Colonic mucosa (tissue), 4 donors: ENCODE results near the gene TMEM135. TPM values are rescaled to one million over a fixed set of nuclear protein-coding genes. Genes with fewer than 3 reads are reported as not detected.
"Not testable (repeated sequence)": the region's sequence is repeated elsewhere in the genome, so short reads cannot be mapped to it uniquely, and the experiment has no call there.

Source experiments
- DNase-seq: peaks from one replicate; pipeline ENCODE4 v3.0.0-alpha.2; 2020
- H3K27ac ChIP-seq: fragments of 200-600 bp; one replicate; pipeline ENCODE4 v1.8.0; 2021
- H3K27me3 ChIP-seq: fragments of 200-600 bp; one replicate; pipeline ENCODE4 v1.8.0; 2021
- H3K36me3 ChIP-seq: fragments of 200-600 bp; one replicate; pipeline ENCODE4 v1.8.0; 2021
- H3K4me1 ChIP-seq: fragments of 200-600 bp; one replicate; pipeline ENCODE4 v1.8.0; 2021; ENCODE audit warnings: mild to moderate bottlenecking
- H3K4me3 ChIP-seq: fragments of 200-600 bp; one replicate; pipeline ENCODE4 v1.8.0; 2021
- H3K9ac ChIP-seq, 2 donors: one replicate each; pipeline ENCODE4 v1.7.0; 2013; ENCODE audit warnings: control low read depth in 2 of 2, low read depth in 2 of 2, low read length in 2 of 2
- H3K9me3 ChIP-seq: fragments of 200-600 bp; one replicate; pipeline ENCODE4 v1.8.0; 2021
- intact Hi-C: fragments of 100-400 bp; cut with DNase I; formaldehyde crosslinking; loops from one replicate; pipeline ENCODE4 v1.14.1; 2022
- total RNA-seq, 2 donors: library from RNA; stranded (reverse); fragmentation: NEBNext Ultra II Directional in 1 of 2; extraction: Animal tissue kit (Norgen Biotek cat#: 25700) in 1 of 2; gene quantifications; one replicate each; pipeline ENCODE4 v1.2.1, GENCODE V29; 2021
- TF ChIP-seq, protein P1 (sequence below): fragments of 200-600 bp; IDR thresholded peaks from one replicate; pipeline ENCODE4 v1.8.0; 2022; ENCODE audit warnings: antibody characterized with exemption, mild to moderate bottlenecking
- donor health status: healthy.
- donor health status: DM: no; HTN: no; CAD: no.
- donor health status: DM: no; HTN: no; CAD: no.

Gene TMEM135
- total RNA-seq, 2 donors from 2014 or later: 28.8 to 41.4 TPM

DNA sequence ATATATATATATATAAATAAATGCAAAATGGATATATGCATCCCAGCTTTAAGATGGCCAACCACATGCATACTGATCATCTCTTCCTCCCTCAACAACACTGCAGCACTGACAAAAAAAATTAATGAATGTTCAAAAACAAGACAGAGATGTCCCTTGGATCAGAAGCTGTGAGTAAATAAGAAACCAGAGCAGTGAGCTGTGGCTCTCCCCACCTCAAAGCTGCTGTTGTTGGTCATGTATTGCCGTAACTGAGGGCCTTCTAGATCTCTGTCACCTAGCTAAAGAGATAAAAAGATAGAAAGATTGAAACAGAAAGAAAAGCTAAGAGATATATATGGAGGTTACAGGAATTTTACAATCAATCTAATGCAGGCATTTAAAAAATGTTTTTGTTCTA, 15.5 kb upstream of the TMEM135 start:
- TF ChIP-seq, protein P1, sequence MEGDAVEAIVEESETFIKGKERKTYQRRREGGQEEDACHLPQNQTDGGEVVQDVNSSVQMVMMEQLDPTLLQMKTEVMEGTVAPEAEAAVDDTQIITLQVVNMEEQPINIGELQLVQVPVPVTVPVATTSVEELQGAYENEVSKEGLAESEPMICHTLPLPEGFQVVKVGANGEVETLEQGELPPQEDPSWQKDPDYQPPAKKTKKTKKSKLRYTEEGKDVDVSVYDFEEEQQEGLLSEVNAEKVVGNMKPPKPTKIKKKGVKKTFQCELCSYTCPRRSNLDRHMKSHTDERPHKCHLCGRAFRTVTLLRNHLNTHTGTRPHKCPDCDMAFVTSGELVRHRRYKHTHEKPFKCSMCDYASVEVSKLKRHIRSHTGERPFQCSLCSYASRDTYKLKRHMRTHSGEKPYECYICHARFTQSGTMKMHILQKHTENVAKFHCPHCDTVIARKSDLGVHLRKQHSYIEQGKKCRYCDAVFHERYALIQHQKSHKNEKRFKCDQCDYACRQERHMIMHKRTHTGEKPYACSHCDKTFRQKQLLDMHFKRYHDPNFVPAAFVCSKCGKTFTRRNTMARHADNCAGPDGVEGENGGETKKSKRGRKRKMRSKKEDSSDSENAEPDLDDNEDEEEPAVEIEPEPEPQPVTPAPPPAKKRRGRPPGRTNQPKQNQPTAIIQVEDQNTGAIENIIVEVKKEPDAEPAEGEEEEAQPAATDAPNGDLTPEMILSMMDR: no peak
- DNase-seq: no peak
- no peaks in the 10 kb centered on the region for H3K36me3 ChIP-seq
- intact Hi-C loops: no loop called here
- no peak overlapping the region for H3K27ac ChIP-seq
- no peak overlapping the region for H3K9ac ChIP-seq
- no peaks in the 10 kb centered on the region for H3K27me3 ChIP-seq
- H3K9me3 ChIP-seq: no peaks in the 10 kb centered on the region
- H3K4me3 ChIP-seq: no peak overlapping the region
- no peaks in the 10 kb centered on the region for H3K4me1 ChIP-seq

GRCh38 chr11:87022738-87023137, 15.0 kb upstream of the TMEM135 start:
- H3K27ac ChIP-seq: no peak overlapping the region
- TF ChIP-seq, protein P1: no peak
- intact Hi-C loops: no loop called here
- no peaks in the 10 kb centered on the region for H3K36me3 ChIP-seq
- no peak overlapping the region for H3K4me3 ChIP-seq
- no peak overlapping the region for H3K9ac ChIP-seq
- no peaks in the 10 kb centered on the region for H3K4me1 ChIP-seq
- no peak for DNase-seq
- H3K27me3 ChIP-seq: no peaks in the 10 kb centered on the region
- no peaks in the 10 kb centered on the region for H3K9me3 ChIP-seq

GRCh38 chr11:87026415-87026814, 11.3 kb upstream of the TMEM135 start:
- H3K9ac ChIP-seq, DNase-seq, H3K4me1 ChIP-seq, intact Hi-C loops, H3K4me3 ChIP-seq, H3K36me3 ChIP-seq, H3K9me3 ChIP-seq, H3K27me3 ChIP-seq, H3K27ac ChIP-seq: not testable (repeated sequence)

GRCh38 chr11:87030458-87031054, 7.2 kb upstream of the TMEM135 start:
- H3K9me3 ChIP-seq: no peaks in the 10 kb centered on the region
- no peaks in the 10 kb centered on the region for H3K36me3 ChIP-seq
- no peak overlapping the region for H3K9ac ChIP-seq
- H3K4me1 ChIP-seq: no peaks in the 10 kb centered on the region
- no peaks in the 10 kb centered on the region for H3K27me3 ChIP-seq
- no peak overlapping the region for H3K27ac ChIP-seq
- H3K4me3 ChIP-seq: no peak overlapping the region
- no peak for DNase-seq
- TF ChIP-seq, protein P1: no peak
- intact Hi-C loops: loop anchor here (10.0 kb wide), 1 partner anchor 76 kb away; the partner anchor contains the start of gene FZD4

GRCh38 chr11:87031433-87032170, 6.1 kb upstream of the TMEM135 start:
- Histone ChIP-seq H3K36me3 (no peaks in the 10 kb centered on the region), H3K4me1 (peaks cover 3% of the 10 kb centered on the region), H3K27ac (no peak overlapping the region), H3K27me3 (no peaks in the 10 kb centered on the region), H3K9me3 (no peaks in the 10 kb centered on the region), H3K9ac (no peak overlapping the region), H3K4me3 (no peak overlapping the region)
- no peak for DNase-seq
- intact Hi-C loops: loop anchor here (10.0 kb wide), 1 partner anchor 77 kb away; the partner anchor contains the start of gene FZD4
- TF ChIP-seq, protein P1: no peak

- Histone ChIP-seq H3K27ac (no peak overlapping the region), H3K36me3 (no peaks in the 10 kb centered on the region), H3K27me3 (no peaks in the 10 kb centered on the region), H3K9me3 (no peaks in the 10 kb centered on the region), H3K9ac (no peak overlapping the region), H3K4me3 (no peak overlapping the region), H3K4me1 (peaks cover 4% of the 10 kb centered on the region)
- TF ChIP-seq, protein P1: no peak
- intact Hi-C loops: loop anchor here (10.0 kb wide), 1 partner anchor 79 kb away; the partner anchor contains the start of gene FZD4
- no peak for DNase-seq
These were observed 4.2 kb upstream of the TMEM135 start for GRCh38 chr11:87033561-87033960.
